Osteoblast (primary cell): ENCODE data around the gene TMEM140. TPM values are rescaled to one million over a fixed set of nuclear protein-coding genes. Genes with fewer than 3 reads are reported as not detected.
A peak's percentile ranks its signal among the peaks of the same experiment; 100 is the strongest.

Experiments
- DNase-seq: peaks from one replicate; pipeline ENCODE4 v3.0.0; 2011; ENCODE audit warnings: low spot score, mixed read lengths; ENCODE audit not compliant: insufficient read length; ENCODE audit errors: missing footprints
- H2AFZ ChIP-seq: 2 replicates; pipeline ENCODE4 v1.6.0; 2011; ENCODE audit warnings: mild to moderate bottlenecking, low read length
- H3K27ac ChIP-seq: 2 replicates; pipeline ENCODE4 v1.5.1; 2011; ENCODE audit warnings: mild to moderate bottlenecking, low read depth, low read length, moderate library complexity
- H3K27me3 ChIP-seq: 2 replicates; pipeline ENCODE4 v1.6.0; 2012; ENCODE audit warnings: mild to moderate bottlenecking, control low read depth, inconsistent platforms, low read length, moderate library complexity; ENCODE audit not compliant: insufficient read depth
- H3K36me3 ChIP-seq: 2 replicates; pipeline ENCODE4 v1.5.1; 2011; ENCODE audit warnings: mild to moderate bottlenecking, low read length, control low read depth, moderate library complexity; ENCODE audit not compliant: insufficient read depth
- H3K4me1 ChIP-seq: 2 replicates; pipeline ENCODE4 v1.5.1; 2011; ENCODE audit warnings: mild to moderate bottlenecking, low read length, control low read depth, moderate library complexity; ENCODE audit not compliant: insufficient read depth
- H3K4me2 ChIP-seq: 2 replicates; pipeline ENCODE4 v1.6.0; 2011; ENCODE audit warnings: mild to moderate bottlenecking, low read length; ENCODE audit not compliant: insufficient read depth
- H3K4me3 ChIP-seq: fragments of 200-600 bp; sonication (generic); 3 replicates; pipeline ENCODE4 v1.5.1; 2012; ENCODE audit warnings: mild to moderate bottlenecking, low read length, inconsistent platforms; ENCODE audit not compliant: insufficient read depth
- H3K79me2 ChIP-seq: 2 replicates; pipeline ENCODE4 v1.6.0; 2012; ENCODE audit warnings: mild to moderate bottlenecking, low read length, control low read depth, inconsistent platforms; ENCODE audit not compliant: insufficient read depth
- H3K9me3 ChIP-seq: 2 replicates; pipeline ENCODE4 v1.5.1; 2011; ENCODE audit warnings: low read depth, low read length, control low read depth
- H4K20me1 ChIP-seq: 2 replicates; pipeline ENCODE4 v1.6.0; 2012; ENCODE audit warnings: mild to moderate bottlenecking, low read length, control low read depth; ENCODE audit not compliant: insufficient read depth
- CTCF ChIP-seq: IDR thresholded peaks from 2 replicates; pipeline ENCODE4 v1.5.1; 2011; ENCODE audit warnings: mild to moderate bottlenecking, low read depth, low read length, moderate library complexity; ENCODE audit errors: extremely low read depth
- small RNA-seq: library from RNA; depleted of rRNA; stranded (forward); fragments of <200 nt; gene quantifications from one replicate; pipeline ENCODE3, GENCODE V24; 2012
- total RNA-seq: library from RNA; depleted of rRNA; stranded (reverse); fragments of >200 nt; gene quantifications from 2 replicates; pipeline ENCODE4 v1.2.3, GENCODE V29; 2012

The TMEM140 gene
- total RNA-seq, 1 donor, result 14.1 TPM

- DNase-seq, result no peak
- Histone ChIP-seq H2AFZ (no peak overlapping the region), H3K4me1 (peaks cover 10% of the 10 kb centered on the region), H4K20me1 (no peaks in the 10 kb centered on the region), H3K4me2 (no peak overlapping the region), H3K36me3 (no peaks in the 10 kb centered on the region), H3K9me3 (no peaks in the 10 kb centered on the region), H3K27me3 (no peaks in the 10 kb centered on the region), H3K4me3 (no peak overlapping the region), H3K27ac (no peak overlapping the region), H3K79me2 (peaks cover 6% of the 10 kb centered on the region)
- no peak for TF ChIP-seq CTCF
Observed at GRCh38 chr7:135213831-135214230, 66.0 kb downstream of the TMEM140 start.

- H4K20me1 ChIP-seq, result no peaks in the 10 kb centered on the region
- no peak overlapping the region for H3K4me3 ChIP-seq
- no peak overlapping the region for H3K4me2 ChIP-seq
- peaks cover 6% of the 10 kb centered on the region for H3K79me2 ChIP-seq
- H3K27me3 ChIP-seq, result peaks cover 9% of the 10 kb centered on the region
- peaks cover 10% of the 10 kb centered on the region for H3K4me1 ChIP-seq
- no peak overlapping the region for H3K27ac ChIP-seq
- H3K9me3 ChIP-seq, result no peaks in the 10 kb centered on the region
- DNase-seq, result no peak
- peak overlapping the region; percentile 42 for H2AFZ ChIP-seq
- no peaks in the 10 kb centered on the region for H3K36me3 ChIP-seq
- TF ChIP-seq CTCF, result no peak
Observed at GRCh38 chr7:135215180-135215579, 67.3 kb downstream of the TMEM140 start.

GRCh38 chr7:135215698-135216097 lies 67.8 kb downstream of the TMEM140 start:
- Histone ChIP-seq H3K4me2 (no peak overlapping the region), H2AFZ (no peak overlapping the region), H3K27me3 (peaks cover 9% of the 10 kb centered on the region), H4K20me1 (no peaks in the 10 kb centered on the region), H3K9me3 (no peaks in the 10 kb centered on the region), H3K79me2 (peaks cover 3% of the 10 kb centered on the region), H3K4me1 (peaks cover 7% of the 10 kb centered on the region), H3K27ac (no peak overlapping the region), H3K36me3 (no peaks in the 10 kb centered on the region), H3K4me3 (no peak overlapping the region)
- no peak for DNase-seq
- no peak for TF ChIP-seq CTCF

Small RNAs within 50 kb of the gene (small RNA-seq; reads per million reads assigned to genes)
- 0.37 reads per million for gene MIR6509

Other genes starting within 250 kb of the TMEM140 start
- 2.2 and 2.7 TPM in 2 replicates for gene AGBL3, start 161.6 kb upstream of the TMEM140 start, total RNA-seq
- gene CYREN, start 22.6 kb downstream of the TMEM140 start, total RNA-seq, result 29.8 and 35.5 TPM in 2 replicates
- gene WDR91, start 63.5 kb downstream of the TMEM140 start, total RNA-seq, result 7.1 and 8.7 TPM in 2 replicates
- gene STRA8, start 85.8 kb downstream of the TMEM140 start, total RNA-seq, result not detected in 2 replicates